Astrocyte (in vitro differentiated cells and primary cell): ENCODE results near the gene HMGN1. TPM values are rescaled to one million over a fixed set of nuclear protein-coding genes. Genes with fewer than 3 reads are reported as not detected.

ENCODE experiments used
- DNase-seq: peaks from one replicate; pipeline ENCODE4 v3.0.0-alpha.2; 2010; ENCODE audit warnings: low read depth
- FAIRE-seq: peaks from 2 replicates; lab custom pipeline; 2011; peaks lifted over from hg19 to GRCh38; lab: Jason Lieb, UNC
- H2AFZ ChIP-seq: 2 replicates; pipeline ENCODE4 v1.6.0; 2012; ENCODE audit warnings: low read depth, low read length, inconsistent platforms
- H3K27ac ChIP-seq: 2 replicates; pipeline ENCODE4 v1.5.1; 2011; ENCODE audit warnings: low read depth, low read length, inconsistent platforms
- H3K27me3 ChIP-seq: 2 replicates; pipeline ENCODE4 v1.6.0; 2011; ENCODE audit warnings: low read length, inconsistent platforms; ENCODE audit not compliant: insufficient read depth
- H3K36me3 ChIP-seq: 2 replicates; pipeline ENCODE4 v1.5.1; 2011; ENCODE audit warnings: low read length, inconsistent platforms; ENCODE audit not compliant: insufficient read depth
- H3K4me1 ChIP-seq: 2 replicates; pipeline ENCODE4 v1.5.1; 2011; ENCODE audit warnings: low read length, inconsistent platforms; ENCODE audit not compliant: insufficient read depth
- H3K4me2 ChIP-seq: 2 replicates; pipeline ENCODE4 v1.6.0; 2012; ENCODE audit warnings: low read length, inconsistent platforms
- H3K4me3 ChIP-seq: 2 replicates; pipeline ENCODE4 v1.5.1; 2011; ENCODE audit warnings: low read depth, mild to moderate bottlenecking, low read length, inconsistent platforms; ENCODE audit not compliant: insufficient read depth
- H3K79me2 ChIP-seq: 2 replicates; pipeline ENCODE4 v1.6.0; 2012; ENCODE audit warnings: mild to moderate bottlenecking, low read length, inconsistent platforms; ENCODE audit not compliant: insufficient read depth
- H3K9ac ChIP-seq: 2 replicates; pipeline ENCODE4 v1.6.0; 2012; ENCODE audit warnings: mild to moderate bottlenecking, low read length, inconsistent platforms
- H3K9me3 ChIP-seq: 2 replicates; pipeline ENCODE4 v1.5.1; 2012; ENCODE audit warnings: low read depth, mild to moderate bottlenecking, low read length, inconsistent platforms; ENCODE audit not compliant: insufficient read depth
- H4K20me1 ChIP-seq: 2 replicates; pipeline ENCODE4 v1.6.0; 2012; ENCODE audit warnings: low read length, inconsistent platforms; ENCODE audit not compliant: insufficient read depth
- H3K27ac Mint-ChIP-seq: one replicate; pipeline ENCODE4 v1.8.0; 2021; ENCODE audit warnings: mild to moderate bottlenecking, mixed read lengths; ENCODE audit not compliant: unreplicated experiment
- H3K27me3 Mint-ChIP-seq: one replicate; pipeline ENCODE4 v1.8.0; 2021; ENCODE audit warnings: low read depth, mixed read lengths; ENCODE audit not compliant: unreplicated experiment
- H3K36me3 Mint-ChIP-seq: one replicate; pipeline ENCODE4 v1.8.0; 2021; ENCODE audit warnings: low read depth, mixed read lengths; ENCODE audit not compliant: unreplicated experiment
- H3K4me1 Mint-ChIP-seq: one replicate; pipeline ENCODE4 v1.8.0; 2021; ENCODE audit warnings: low read depth, mixed read lengths; ENCODE audit not compliant: unreplicated experiment
- H3K4me3 Mint-ChIP-seq: one replicate; pipeline ENCODE4 v1.8.0; 2021; ENCODE audit warnings: mild to moderate bottlenecking, moderate library complexity, mixed read lengths; ENCODE audit not compliant: unreplicated experiment
- H3K9me3 Mint-ChIP-seq: one replicate; pipeline ENCODE4 v1.8.0; 2021; ENCODE audit warnings: mild to moderate bottlenecking, mixed read lengths; ENCODE audit not compliant: unreplicated experiment
- CTCF ChIP-seq: IDR thresholded peaks from 2 replicates; pipeline ENCODE4 v1.5.1; 2011; ENCODE audit warnings: low read depth, mild to moderate bottlenecking, inconsistent platforms, low read length, moderate library complexity; ENCODE audit not compliant: insufficient read depth
- EZH2 ChIP-seq: IDR thresholded peaks from 2 replicates; pipeline ENCODE4 v1.6.1; 2012; ENCODE audit warnings: mild to moderate bottlenecking, low read length, inconsistent platforms; ENCODE audit not compliant: insufficient read depth
- total RNA-seq: library from RNA; stranded (reverse); gene quantifications from 2 replicates; pipeline ENCODE4 v1.2.1, GENCODE V29; 2021

The HMGN1 gene
- total RNA-seq, 1 donor from 2014 or later, result 272 TPM

GRCh38 chr21:39315603-39316445, 33.1 kb downstream of the HMGN1 start:
- no peak overlapping the region for H3K9ac ChIP-seq
- no peaks in the 10 kb centered on the region for H3K27me3 ChIP-seq
- Mint-ChIP-seq H3K4me3 (peak overlapping the region; percentile 80), H3K27me3 (no peaks in the 10 kb centered on the region), H3K4me1 (peaks cover 16% of the 10 kb centered on the region), H3K9me3 (no peaks in the 10 kb centered on the region), H3K36me3 (peaks cover 6% of the 10 kb centered on the region), H3K27ac (peak overlapping the region; percentile 13)
- peaks cover 13% of the 10 kb centered on the region for H4K20me1 ChIP-seq
- FAIRE-seq (no peak), DNase-seq (no peak)
- H3K4me2 ChIP-seq, result no peak overlapping the region
- no peak overlapping the region for H3K27ac ChIP-seq
- no peak overlapping the region for H2AFZ ChIP-seq
- H3K4me1 ChIP-seq, result peaks cover 13% of the 10 kb centered on the region
- TF ChIP-seq CTCF, result no peak
- TF ChIP-seq EZH2, result no peak
- no peak overlapping the region for H3K4me3 ChIP-seq
- no peaks in the 10 kb centered on the region for H3K36me3 ChIP-seq
- peaks cover 22% of the 10 kb centered on the region for H3K79me2 ChIP-seq
- H3K9me3 ChIP-seq, result no peaks in the 10 kb centered on the region

- H3K36me3 Mint-ChIP-seq, result peaks cover 3% of the 10 kb centered on the region
Observed at GRCh38 chr21:39314143-39315027, 34.5 kb downstream of the HMGN1 start.

More at GRCh38 chr21:39314143-39315027, 34.5 kb downstream of the HMGN1 start:
- Histone ChIP-seq H3K4me2 (peak overlapping the region; percentile 97), H4K20me1 (peaks cover 19% of the 10 kb centered on the region), H3K9ac (peak overlapping the region; percentile 91), H3K9me3 (no peaks in the 10 kb centered on the region), H3K4me1 (peaks cover 13% of the 10 kb centered on the region), H3K36me3 (no peaks in the 10 kb centered on the region), H3K27ac (peak overlapping the region; percentile 97), H2AFZ (peak overlapping the region; percentile 95), H3K27me3 (no peaks in the 10 kb centered on the region), H3K79me2 (peaks cover 34% of the 10 kb centered on the region), H3K4me3 (peak overlapping the region; percentile 77)
- peaks cover 15% of the 10 kb centered on the region for H3K4me1 Mint-ChIP-seq
- peak; percentile 73 for DNase-seq
- no peaks in the 10 kb centered on the region for H3K9me3 Mint-ChIP-seq
- TF ChIP-seq CTCF (no peak), EZH2 (no peak)
- H3K27me3 Mint-ChIP-seq, result no peaks in the 10 kb centered on the region
- peak overlapping the region; percentile 93 for H3K4me3 Mint-ChIP-seq
- H3K27ac Mint-ChIP-seq, result peak overlapping the region; percentile 96
- FAIRE-seq, result no peak
